Posterior cingulate gyrus (tissue), 11 donors: ENCODE data around the gene PPP2CA.
"Not testable (repeated sequence)": the region's sequence is repeated elsewhere in the genome, so short reads cannot be mapped to it uniquely, and the experiment has no call there.

Source experiments
- DNase-seq, 10 donors: peaks; one replicate each; pipeline versions ENCODE4 v3.0.0 to v3.0.0-alpha.2; 2020 to 2021; ENCODE audit warnings: mixed read lengths in 3 of 10
- intact Hi-C: fragments of 100-400 bp; cut with DNase I; formaldehyde crosslinking; loops from one replicate; pipeline ENCODE4 v1.15.1; 2023

The PPP2CA gene

DNA sequence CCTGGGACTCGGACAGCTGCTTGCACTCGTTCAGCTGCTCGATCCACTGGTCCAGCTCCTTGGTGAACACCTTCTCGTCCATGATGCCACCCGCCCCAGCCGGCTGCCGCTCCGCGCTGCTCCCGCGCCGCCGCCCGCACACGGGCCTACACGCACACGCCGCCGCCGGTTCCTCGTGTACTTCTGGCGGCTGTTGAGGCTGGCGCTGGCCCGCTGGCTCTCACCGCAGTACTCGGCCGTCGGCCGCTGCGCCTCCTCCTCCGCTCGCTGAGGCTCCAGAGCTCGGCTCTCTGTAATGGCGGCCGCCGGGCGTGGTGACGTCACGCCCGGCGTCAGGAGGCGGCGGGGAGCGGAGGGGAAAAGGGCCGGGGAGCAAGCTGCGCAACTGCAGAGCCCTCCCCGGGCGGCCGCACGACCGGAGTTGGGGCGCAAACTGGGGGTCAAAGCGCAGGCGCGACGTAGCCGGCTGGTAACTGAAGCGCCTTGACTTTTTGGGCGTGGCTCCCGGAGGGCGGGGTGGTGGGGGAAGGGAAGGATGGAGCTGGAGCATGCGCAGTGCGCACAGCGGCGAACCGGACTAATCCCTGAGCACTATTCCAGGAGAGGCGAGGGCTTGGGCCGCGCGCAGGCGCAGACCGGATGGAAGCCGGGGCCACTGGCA is at the start of gene PPP2CA:
TSS of gene PPP2CA (minus strand) at position 294 of the 661 bp plus-strand sequence. CDS start at position 82, 212 bp downstream.
- intact Hi-C loops = loop anchor here (2.0 to 10.0 kb wide), 3 partner anchors 49 to 146 kb away; partner anchors contain the start of genes SKP1 and UBE2B
- peak; percentile 97 to 100 (median 99) for DNase-seq

DNA sequence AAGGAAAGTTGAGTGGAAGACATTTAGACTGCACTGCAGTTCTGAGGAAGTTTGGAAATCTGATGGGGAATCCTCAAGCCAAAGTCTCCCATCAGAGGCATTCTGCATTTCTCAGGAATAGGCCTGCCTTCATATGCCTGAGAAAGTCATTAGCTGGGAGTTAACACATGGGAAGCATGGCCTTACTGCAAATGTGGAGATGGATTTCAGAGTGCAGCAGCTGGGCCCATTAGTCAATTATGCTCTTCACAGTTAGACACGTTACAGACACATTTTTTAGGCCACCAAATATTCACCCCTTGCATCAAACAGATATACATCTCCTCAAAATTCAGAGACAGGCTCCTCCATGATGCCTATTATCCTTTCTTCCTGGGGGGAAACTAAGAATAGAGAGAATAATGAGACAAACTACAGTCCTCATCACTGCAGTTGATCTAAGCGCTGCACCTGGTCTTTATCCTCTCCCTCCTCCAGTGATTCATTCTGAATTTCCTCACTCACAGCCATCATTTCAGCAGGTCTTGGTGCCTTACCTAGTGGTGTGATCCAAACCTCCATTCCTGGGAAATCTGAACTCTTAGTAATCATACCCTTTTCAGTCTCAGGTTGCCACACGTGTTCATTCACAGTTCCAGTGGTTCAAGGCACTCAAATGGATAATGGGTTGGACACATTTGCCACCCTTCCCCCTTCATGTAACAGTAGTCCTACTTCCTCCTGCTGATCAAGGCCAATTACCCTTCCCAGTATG is 47.9 kb upstream of the PPP2CA start:
- intact Hi-C loops = no loop called here
- DNase-seq = no peak

DNA sequence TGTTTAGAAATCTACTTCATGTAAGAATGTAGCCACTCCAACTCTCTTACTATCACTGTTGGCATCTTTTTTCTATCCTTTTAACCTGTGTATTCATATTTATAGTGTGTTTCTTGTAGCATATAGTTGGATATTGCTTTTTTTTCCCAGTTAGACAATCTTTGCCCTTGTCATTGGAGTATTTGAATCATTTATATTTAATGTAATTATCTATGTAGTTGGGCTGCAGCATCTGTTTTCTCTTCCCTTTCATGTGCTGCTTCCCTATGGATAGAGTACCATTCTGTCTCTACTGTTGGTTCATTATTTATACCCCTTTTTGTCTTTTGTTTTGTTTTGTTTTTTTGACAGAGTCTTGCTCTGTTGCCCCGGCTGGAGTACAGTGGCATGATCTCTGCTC is 45.2 kb upstream of the PPP2CA start:
- DNase-seq = no peak
- intact Hi-C loops = no loop called here

DNA sequence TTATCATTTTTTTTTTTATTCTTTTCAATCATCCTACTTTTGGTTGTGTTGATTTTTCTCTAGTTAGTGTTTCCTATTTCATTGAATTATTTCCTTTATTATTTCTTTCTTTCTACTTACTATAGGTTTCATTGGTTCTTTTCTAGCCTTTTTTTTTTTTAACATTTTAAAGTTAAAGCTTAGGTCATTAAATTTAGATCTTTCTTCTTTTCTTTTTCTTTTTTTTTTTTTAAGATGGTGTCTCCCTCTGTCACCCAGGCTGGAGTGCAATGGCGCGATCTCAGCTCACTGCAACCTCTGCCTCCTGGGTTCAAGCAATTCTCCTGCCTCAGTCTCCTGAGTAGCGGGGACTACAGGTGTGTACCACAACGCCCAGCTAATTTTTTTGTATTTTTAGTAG is 43.0 kb upstream of the PPP2CA start:
- DNase-seq = no peak

DNA sequence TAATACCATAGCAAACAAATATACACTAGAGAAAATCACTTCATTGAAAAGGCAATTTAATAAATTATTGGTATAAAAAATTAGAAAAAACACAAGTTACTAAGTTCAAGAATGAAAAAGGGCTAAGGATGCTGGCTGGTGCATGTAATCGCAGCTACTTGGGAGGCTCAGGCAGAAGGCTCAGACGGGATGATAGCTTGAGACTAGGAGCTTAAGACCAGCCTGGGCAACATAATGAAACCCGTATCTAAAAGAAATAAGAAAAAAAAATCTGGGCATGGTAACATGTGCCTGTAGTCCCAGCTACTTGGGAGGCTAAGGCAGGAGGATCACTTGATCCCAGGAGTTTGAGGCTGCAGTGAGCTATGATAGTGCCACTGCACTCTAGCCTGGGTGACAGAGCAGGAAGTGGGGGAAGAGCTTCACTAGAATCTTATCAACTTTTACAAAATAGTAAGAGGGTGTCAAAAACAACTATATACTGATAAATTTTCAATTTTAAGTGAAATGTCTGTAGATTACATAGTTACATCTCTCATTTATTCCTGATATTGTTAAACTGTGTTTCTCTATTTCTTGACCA is 42.2 kb upstream of the PPP2CA start:
- no peak for DNase-seq
- intact Hi-C loops = no loop called here

More for the DNA sequence above, 43.0 kb upstream of the PPP2CA start:
- intact Hi-C loops = no loop called here

DNA sequence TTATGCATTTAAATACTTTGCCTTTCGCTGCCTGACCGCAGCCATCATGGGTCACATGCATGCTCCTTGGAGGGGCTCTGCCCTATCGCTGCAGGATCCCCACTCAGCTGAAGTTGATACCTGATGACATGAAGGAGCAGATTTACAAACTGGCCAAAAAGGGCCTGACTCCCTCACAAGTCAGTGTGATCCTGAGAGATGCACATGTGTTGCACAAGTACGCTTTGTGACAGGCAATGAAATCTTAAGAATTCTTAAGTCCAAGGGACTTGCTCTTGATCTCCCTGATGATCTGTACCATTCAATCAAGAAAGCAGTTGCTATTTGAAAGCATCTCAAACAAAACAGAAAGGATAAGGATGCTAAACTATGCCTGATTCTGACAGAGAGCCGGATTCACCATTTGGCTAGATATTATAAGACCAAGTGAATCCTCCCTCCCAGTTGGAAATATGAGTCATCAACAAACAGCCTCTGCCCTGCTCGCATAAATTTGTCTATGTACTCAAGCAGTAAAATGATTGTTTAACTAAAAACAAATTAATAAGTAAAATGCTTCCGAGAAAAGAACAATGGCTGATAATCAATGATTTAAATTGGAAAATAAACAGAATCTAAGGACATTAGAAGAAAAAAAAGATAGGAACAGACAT is 41.6 kb upstream of the PPP2CA start:
- DNase-seq = no peak
- intact Hi-C loops = no loop called here

DNA sequence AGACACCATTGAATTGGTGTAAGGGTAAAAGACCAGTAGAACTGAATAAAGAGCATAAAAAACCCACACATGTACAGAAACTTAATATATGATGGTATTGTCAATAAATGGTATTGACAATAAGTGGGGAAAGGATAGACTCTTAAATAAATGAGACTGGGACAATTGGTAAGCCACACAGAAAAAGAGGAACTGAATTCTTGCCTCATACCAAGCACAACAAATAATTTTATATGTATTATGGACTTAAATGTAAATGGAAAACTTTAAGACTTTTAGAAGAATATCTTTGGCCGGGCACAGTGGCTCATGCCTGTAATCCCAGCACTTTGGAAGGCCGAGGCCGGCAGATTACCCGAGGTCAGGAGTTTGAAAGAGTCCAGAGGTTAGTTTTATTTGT is 37.9 kb upstream of the PPP2CA start:
- intact Hi-C loops = no loop called here
- DNase-seq = no peak

DNA sequence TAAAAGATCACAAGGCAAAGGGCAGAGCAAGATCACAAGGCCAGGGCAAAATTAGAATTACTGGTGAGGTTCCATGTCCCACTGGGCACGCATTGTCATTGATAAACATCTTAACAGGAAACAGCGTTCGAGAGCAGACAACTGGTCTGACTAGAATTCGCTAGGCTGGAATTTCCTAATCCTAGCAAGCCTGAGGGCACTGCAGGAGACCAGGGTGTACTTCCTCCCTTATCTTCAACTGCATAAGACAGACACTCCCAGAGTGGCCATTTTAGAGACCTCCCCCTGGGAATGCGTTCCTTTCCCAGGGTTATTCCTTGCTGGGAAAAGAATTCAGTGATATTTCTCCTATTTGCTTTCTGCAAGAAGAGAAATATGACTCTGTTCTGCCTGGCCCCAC is 36.8 kb upstream of the PPP2CA start:
- DNase-seq, intact Hi-C loops: not testable (repeated sequence)

DNA sequence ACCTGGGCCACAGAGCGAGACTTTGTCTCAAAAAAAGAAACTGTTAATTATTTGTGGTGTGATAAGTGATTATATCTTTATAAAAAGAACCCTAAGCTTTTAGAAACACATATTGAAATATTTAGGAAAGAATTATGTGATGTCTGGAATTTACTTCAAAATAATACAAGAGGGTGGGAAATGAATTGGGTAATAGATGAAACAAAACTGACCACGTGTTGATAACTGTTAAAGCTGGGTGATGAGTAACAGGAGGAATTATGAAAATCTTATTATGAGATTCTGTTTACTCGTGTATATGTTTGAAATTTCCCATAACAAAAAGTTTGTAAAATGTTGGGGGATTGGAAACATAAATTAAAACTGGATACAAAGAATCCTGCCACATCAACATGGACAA is 33.0 kb upstream of the PPP2CA start:
- no peak for DNase-seq
- intact Hi-C loops = no loop called here

DNA sequence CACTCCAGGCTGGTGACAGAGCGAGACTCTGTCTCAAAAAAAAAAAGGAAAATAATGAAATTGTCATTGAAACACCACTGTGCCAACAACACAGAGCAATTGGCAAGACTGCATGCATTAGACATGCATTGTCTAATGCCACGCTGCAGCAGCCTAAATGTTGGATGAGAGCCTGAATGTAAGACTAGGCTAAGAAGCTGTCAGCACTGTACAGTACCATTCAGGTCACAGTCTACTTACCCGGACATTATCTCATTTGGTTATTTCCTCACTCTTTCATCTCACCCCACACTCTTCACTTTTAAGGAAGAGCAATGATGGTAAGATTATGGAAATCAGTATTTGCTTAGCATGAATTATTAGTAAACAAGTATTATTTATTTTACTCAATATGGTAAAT is 31.3 kb upstream of the PPP2CA start:
- intact Hi-C loops = no loop called here
- no peak for DNase-seq

DNA sequence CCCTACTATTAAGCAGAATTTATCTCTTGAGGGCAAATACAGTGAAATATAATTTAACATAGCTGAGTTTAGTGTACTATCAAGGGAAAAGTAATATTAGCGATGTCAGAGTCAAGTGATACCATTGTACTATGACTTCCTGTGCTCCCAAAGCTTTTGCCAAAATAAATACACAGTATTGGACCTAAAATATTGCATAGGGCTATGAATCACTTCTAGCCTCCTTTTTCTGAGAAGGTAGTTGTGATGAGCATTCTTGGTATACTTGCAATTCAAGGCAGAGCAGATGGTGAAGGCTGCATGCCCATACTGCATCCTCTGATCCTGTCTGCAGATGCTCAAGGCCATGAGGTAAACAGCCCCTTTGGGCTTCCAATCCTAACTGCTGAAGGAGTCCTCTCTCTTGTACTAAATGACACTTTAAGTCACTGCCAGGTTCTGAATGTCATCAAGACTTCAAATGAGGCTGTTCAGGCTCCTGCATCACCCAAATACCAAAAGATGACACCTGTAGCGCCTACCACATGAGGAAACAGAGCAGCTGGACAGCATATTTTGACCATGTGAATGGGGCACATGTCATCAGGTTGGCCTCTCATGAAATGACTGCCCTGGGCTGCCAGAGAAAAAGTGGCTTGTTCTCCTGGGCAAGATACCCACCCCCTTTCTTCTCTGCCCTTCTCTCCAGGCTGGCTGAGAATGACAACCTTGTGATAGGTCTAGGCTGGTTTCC is 29.7 kb upstream of the PPP2CA start:
- intact Hi-C loops = no loop called here
- no peak for DNase-seq

DNA sequence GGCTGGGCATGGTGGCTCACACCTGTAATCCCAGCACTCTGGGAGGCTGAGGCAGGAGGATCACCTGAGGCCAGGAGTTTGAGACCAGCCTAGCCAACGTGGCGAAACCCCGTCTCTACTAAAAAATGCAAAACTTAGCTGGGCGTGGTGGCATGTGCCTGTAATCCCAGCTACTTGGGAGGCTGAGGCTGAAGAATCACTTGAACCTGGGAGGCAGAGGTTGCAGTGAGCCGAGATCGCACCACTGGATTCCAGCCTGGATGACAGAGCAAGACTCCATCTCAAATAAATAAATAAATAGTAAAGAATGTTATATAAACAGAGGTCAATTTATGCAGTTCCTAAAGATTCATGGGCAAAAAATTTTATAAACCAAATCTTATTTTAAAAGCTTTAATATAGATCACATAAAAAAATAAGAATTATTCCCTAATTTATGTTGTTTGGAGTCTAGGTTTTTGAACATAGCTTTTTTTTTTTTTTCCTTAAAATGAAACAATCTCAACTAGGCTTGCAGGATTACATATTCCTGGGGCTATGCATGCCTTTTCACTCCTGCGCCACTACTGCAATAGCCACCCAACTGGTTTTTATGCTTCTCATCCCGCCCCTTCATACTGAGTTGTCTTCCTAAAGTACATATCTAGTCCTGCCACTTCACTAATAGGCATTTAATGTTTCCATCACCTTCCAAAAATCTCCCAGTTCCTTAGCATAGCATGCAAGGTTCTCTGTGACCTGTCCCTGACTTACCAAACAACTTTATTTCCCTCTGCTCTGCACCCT is 27.7 kb upstream of the PPP2CA start:
- DNase-seq, intact Hi-C loops: not testable (repeated sequence)

DNA sequence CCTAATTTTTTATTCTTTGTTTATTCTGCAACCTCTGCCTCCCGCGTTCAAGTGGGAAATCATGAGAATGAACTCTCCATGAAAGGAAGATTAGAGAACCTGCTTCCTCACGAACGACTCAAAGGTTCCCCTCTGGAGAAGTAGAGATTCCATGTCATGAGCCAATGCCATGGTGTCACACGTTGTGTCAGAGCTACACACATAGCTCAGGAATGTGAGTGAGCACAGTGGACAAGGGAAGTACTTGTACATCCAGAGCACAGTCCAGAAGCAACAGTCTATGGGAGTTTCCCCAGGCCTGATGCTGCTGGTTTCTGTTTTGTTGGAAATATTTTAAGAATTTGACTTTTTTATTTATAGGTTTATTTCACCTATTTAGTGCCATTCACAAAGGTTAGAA is 26.8 kb upstream of the PPP2CA start:
- intact Hi-C loops = no loop called here
- no peak for DNase-seq

DNA sequence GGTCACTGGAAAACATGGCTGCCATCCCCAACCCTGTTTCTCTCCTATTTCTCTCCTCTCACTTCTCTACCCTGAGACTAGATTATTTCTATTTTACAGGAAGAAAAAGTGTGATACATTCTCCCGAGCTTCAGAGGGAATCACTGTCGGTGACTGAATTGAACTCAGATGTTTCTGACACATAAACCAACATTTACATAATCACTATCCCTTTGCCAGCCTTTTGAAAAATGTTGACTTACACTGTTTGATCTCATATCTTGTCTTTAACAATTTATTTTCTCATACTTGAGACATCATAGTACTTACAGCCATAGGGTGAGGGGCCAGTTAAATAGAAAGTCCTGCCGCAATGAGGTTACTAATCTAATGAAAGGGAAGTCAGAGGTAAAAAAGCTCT is 25.1 kb upstream of the PPP2CA start:
- intact Hi-C loops = no loop called here

DNA sequence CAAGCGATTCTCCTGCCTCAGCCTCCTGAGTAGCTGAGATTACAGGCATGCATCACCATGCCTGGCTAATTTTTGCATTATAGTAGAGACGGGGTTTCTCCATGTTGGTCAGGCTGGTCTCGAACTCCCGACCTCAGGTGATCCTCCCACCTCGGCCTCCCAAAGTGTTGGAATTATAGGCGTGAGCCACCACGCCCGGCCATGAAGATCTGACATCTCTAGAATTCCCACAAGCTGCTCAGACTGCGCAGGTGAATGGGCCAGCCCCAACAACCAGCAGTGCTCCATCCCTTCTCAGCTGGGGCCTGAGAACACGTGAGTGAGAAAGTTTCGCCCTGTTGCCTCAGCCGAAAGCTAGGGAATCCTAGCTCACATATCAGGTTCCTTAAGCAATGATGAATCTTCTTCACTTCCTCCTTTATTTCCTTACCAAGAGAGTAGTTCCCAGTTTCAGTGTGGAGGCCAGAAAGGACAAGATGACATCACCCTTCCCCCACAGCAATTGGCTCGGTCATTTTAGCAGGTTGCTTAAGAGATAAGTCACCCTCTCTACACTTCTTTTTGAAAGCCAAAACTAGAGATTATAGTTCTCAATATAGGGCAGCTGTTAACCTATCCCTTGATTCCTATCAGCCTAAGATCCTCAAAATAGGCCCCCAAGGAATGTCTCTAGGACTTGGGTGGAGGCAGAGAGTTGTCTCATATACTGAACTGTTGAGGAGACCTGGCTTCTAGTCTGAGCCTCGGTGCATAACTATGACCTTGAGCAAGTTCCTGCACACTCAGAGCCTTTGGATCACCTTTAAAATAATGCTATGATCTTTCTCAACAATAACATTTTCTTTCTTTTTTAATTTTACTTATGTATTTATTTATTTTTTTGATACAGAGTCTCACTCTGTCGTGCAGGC is 23.9 kb upstream of the PPP2CA start:
- peak in 1 of 10 donors; percentile 81 for DNase-seq
- intact Hi-C loops = no loop called here

More for the DNA sequence above, 25.1 kb upstream of the PPP2CA start:
- DNase-seq = no peak

DNA sequence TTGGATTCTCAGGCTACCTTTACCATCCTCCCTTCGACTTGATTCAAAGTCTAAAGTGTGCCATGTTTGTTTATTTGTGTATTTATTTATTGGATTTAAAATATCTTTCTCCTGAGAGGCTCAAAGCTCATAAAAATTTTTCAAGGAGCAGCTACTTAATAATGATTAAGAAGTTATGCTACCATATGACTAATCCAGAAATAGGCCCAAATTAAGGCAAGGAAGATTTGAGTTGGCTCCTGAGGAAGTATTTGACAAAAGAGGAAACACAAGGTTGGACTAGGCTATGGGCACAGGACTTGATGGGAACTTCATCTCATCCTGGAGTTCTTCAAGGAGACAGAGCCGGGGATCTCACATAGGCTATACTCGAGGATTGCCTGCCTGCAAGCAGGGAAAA is 22.4 kb upstream of the PPP2CA start:
- intact Hi-C loops = no loop called here
- DNase-seq = no peak

DNA sequence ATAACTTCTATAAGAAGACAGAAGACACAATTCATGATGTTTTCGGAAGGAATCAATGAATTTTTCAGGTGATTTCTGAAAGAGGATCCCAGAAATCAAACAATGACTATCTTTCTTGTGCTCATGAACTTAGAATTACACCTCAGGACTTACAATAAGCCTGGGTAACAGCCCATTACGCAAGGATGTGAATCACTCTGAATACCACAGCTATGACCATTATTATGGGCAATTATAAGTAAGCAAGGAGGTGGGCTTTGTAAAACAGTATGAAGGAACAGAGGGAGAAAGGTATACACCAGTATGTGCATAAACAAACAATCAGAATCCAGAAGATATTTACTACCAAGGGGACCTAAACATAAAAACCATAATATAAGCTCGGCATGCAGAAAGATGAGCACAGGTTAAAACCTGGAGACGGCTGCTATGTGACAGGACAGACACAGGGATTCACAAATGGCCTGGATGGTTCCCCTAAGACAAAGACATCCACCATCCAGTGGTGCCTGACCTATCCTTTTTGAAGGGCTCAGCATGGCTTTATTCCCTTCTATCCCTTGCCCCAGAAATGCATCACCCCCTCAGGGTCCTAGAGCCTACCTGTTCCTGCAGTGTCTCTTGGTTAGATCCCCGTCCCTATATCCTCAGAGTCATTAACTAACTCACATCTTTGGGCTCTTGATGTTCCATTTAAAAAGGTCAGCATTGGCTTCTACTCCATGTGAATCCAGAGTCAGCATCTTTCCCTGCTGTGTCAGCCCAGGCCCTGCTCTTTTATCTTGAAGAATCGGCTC is 21.8 kb upstream of the PPP2CA start:
- intact Hi-C loops = no loop called here
- DNase-seq = no peak
